ENCODE data around the gene CRYBB1. TPM values are rescaled to one million over a fixed set of nuclear protein-coding genes. Genes with fewer than 3 reads are reported as not detected.

Gene CRYBB1
- total and polyA plus RNA-seq, 2 donors (not counting 3 experiments of a cell fraction or from before 2014, with no cell fraction given) = not detected

DNA sequence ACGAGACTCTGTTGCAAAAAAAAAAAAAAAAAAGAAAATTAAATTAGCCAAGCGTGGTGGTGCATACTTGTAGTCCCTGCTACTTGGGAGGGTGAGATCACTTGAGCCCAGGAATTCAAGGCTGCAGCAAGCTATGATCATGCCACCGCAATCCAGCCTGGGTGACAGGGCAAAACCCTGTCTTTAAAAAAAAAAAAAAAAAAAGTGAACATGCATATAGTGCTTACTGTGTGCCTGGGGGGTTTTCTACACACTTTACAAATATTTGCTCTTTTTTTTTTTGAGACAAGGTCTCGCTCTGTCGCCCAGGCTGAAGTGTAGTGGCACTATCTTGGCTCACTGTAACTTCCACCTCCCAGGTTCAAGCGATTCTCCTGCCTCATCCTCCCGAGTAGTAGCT lies 40.7 kb downstream of the CRYBB1 start:
- H2AFZ ChIP-seq (ENCODE audit: low read depth, low read length) = no peak overlapping the region
- ChIA-PET CTCF (interaction anchor here (0.7 to 1.1 kb wide), 3 partner anchors 8 to 47 kb away, joined by 3 to 5 read pairs (median 4); no protein-coding TSS in a partner anchor), POLR2A (no interaction called here)
- no peaks in the 10 kb centered on the region for H3K27me3 ChIP-seq (ENCODE audit: control insufficient read depth in 2 of 2, insufficient read depth in 2 of 2, low read length in 2 of 2)
- H3K9me1 ChIP-seq (replicated peaks; ENCODE audit: control insufficient read depth, extremely low read depth, insufficient read depth, low read length) = no peaks in the 10 kb centered on the region
- no peak overlapping the region for H3K27ac ChIP-seq (ENCODE audit: insufficient read depth, low read depth, low read length)
- intact Hi-C loops (cut with micrococcal nuclease) (no loop called here), dilution Hi-C loops (cut with MboI; ENCODE audit: extremely low pct_ligation_motif_present, low sequenced_read_pairs) (no loop called here)
- DNase-seq (ENCODE audit: low read depth, low spot score) (no peak), FAIRE-seq (no peak)
- peaks cover 0 to 8% of the 10 kb centered on the region in 2 experiments for H3K36me3 ChIP-seq (ENCODE audit: control insufficient read depth in 2 of 2, extremely low read depth in 1 of 2, insufficient read depth in 2 of 2, low read length in 2 of 2)
- no TSS peak for BruUV-seq (replicated peaks)
- H3K4me2 ChIP-seq (ENCODE audit: insufficient read depth, low read length) = no peak overlapping the region
- no peak overlapping the region for H3K4me3 ChIP-seq (replicated peaks in 1 of 3; ENCODE audit: insufficient read depth in 1 of 3, low read depth in 1 of 3, low read length in 3 of 3)
- H4K20me1 ChIP-seq (replicated peaks; ENCODE audit: control insufficient read depth, extremely low read depth, insufficient read depth, low read length) = peaks cover 7% of the 10 kb centered on the region
- H3K79me2 ChIP-seq (ENCODE audit: control insufficient read depth, insufficient read depth, low read length) = peaks cover 23% of the 10 kb centered on the region
- no peak overlapping the region for H3K9ac ChIP-seq (replicated peaks; ENCODE audit: extremely low read depth, insufficient read depth, low read length)
- no peak for TF ChIP-seq MYC (IDR thresholded peaks at IDR 0.05; ENCODE audit: low read depth, low read length)
- TF ChIP-seq POLR2AphosphoS5 (IDR thresholded peaks at IDR 0.05; ENCODE audit: insufficient read depth, low read depth, low read length) = no peak
- no peak for TF ChIP-seq FOS (IDR thresholded peaks at IDR 0.05; ENCODE audit: borderline replicate concordance, insufficient read depth, low read length)
- TF ChIP-seq, protein P1, sequence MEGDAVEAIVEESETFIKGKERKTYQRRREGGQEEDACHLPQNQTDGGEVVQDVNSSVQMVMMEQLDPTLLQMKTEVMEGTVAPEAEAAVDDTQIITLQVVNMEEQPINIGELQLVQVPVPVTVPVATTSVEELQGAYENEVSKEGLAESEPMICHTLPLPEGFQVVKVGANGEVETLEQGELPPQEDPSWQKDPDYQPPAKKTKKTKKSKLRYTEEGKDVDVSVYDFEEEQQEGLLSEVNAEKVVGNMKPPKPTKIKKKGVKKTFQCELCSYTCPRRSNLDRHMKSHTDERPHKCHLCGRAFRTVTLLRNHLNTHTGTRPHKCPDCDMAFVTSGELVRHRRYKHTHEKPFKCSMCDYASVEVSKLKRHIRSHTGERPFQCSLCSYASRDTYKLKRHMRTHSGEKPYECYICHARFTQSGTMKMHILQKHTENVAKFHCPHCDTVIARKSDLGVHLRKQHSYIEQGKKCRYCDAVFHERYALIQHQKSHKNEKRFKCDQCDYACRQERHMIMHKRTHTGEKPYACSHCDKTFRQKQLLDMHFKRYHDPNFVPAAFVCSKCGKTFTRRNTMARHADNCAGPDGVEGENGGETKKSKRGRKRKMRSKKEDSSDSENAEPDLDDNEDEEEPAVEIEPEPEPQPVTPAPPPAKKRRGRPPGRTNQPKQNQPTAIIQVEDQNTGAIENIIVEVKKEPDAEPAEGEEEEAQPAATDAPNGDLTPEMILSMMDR (IDR thresholded peaks at IDR 0.05; ENCODE audit: extremely low read depth in 1 of 2, insufficient read depth in 1 of 2, low read depth in 1 of 2, low read length in 2 of 2) = no peak
- TF ChIP-seq JUN (IDR thresholded peaks at IDR 0.05; ENCODE audit: borderline replicate concordance, insufficient read depth, insufficient read length, low read depth) = no peak
- TF ChIP-seq POLR2A (IDR thresholded peaks at IDR 0.05; ENCODE audit: low read depth, low read length) = no peak
- no peaks in the 10 kb centered on the region for H3K9me3 ChIP-seq (replicated peaks; ENCODE audit: control insufficient read depth, insufficient read depth, low read length)
- H3K4me1 ChIP-seq (ENCODE audit: control insufficient read depth, extremely low read depth, insufficient read depth, low read length) = peaks cover 23% of the 10 kb centered on the region

Measured in endothelial cell of umbilical vein (primary cell).